ENCODE results near the gene GDF2.

GDF2 gene

DNA sequence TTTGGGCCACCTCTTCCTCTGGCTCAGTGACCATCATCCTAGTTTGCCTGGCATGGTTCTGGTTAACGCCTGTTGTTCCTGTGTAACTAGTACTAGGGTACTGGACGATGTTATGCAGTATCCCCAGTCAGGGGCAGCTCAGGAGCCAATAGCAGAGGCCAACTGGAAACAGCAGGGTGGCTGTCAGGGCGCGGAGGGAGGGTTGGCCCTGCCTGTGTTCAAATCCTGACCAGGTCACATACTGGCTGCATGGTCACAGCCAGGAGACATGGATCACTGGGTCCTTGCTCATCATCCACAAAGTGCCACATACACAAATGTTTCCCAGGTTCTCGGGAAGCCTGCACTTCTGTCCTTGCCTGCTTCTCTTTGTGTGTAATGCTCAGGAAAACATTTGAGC, 13.7 kb downstream of the GDF2 start:
- FAIRE-seq = no peak

DNA sequence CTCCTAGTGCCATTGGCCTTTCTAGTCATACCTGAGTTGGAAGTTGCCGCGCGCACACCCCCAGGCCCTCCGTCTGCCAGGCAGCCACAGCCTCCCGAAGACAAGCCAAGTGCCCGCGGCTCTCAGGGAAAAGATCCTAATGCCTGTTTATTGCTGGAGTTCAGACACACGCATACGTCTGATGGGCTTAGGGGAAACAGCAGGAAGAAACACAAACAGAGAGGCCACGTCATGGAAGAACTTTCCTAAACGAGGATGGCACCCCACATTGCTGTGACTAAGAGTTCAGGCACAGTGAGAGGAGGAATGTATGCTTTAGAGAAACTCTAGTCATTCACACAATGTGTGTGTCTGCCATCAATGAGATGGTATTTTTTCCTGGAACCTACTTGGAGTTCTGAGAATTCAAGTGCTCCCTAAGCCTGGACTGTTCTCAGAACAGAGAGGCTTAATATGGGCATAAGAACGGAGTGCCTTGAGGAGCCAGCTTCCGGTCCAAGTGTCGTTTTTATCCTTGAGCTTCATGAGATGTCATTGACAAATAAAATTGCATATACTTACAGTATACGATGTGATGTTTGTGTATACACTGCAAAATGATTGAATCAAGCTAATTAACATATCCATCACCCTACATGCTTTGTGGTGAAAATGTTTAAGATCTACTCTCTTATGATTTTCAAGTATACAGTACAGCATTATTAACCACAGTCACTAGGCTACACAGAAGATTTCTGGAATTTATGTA, 14.3 kb downstream of the GDF2 start:
- FAIRE-seq = no peak

DNA sequence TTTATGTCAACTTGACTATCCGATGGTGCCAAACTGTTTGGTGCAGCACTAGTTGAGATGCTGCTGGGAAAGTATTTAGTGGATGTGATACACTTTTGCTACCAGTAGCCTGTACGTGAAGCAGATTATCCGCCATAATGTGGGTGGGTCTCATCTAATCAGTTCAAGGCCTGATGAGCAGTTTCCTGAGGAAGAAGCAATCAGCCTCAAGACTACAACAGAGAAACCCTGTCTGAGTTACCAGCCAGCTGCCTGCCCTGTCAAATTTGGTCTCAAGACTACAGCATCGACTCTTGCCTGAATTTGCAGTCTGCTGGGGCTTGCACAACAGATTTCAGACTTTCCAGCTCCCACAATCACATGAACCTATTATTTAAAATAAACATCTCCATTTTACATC, 15.1 kb downstream of the GDF2 start:
- no peak for FAIRE-seq

- no peak for FAIRE-seq
Measured at GRCh38 chr10:47339186-47339735, 17.0 kb downstream of the GDF2 start.

- no peak for FAIRE-seq
Measured at GRCh38 chr10:47339759-47340607, 17.7 kb downstream of the GDF2 start.

GRCh38 chr10:47340608-47341170, 18.4 kb downstream of the GDF2 start:
- FAIRE-seq = no peak

DNA sequence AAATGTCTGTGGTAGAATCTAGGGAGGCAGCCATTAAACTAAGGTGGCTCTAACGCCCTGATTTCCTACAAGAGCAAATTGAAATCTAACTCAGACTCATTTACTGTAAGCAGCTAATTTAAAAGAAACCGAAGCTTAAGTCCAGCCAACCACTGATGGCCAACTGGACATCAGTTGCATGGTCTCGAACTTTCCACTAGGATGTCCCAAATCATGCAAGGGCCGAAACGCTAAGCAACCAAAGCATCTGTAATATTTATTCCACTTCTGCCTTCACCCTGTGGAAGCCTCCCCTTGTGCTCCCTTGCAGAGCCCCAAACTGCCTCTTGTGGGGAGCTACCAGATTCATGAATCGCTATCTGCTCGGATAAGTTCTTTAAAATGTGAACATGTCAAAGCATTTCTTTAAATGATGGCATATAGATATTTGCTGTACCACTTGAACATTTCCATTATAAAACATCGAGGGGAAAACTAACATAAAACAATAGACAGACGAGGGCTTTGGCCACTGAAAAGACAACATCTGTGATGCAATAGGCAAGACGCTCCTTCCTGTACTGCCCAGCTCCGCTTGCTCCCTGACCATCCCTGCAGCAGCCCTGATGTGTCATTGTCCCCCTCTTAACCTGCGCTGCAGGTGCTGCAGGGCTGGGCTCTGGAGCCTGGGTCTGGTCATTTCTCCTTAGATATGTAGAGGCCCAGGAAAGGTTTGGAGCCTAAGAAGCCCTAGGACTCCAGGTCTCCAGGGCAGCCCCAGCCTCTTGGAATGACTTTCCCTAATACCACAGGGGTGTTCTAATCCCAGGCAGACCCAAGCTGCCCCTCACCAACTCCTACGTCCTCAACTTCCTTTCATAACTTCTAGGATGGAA, 23.0 kb downstream of the GDF2 start:
- no peak for FAIRE-seq

GRCh38 chr10:47346581-47347302, 24.5 kb downstream of the GDF2 start:
- FAIRE-seq = no peak

GRCh38 chr10:47347303-47347675, 25.0 kb downstream of the GDF2 start:
- no peak for FAIRE-seq

DNA sequence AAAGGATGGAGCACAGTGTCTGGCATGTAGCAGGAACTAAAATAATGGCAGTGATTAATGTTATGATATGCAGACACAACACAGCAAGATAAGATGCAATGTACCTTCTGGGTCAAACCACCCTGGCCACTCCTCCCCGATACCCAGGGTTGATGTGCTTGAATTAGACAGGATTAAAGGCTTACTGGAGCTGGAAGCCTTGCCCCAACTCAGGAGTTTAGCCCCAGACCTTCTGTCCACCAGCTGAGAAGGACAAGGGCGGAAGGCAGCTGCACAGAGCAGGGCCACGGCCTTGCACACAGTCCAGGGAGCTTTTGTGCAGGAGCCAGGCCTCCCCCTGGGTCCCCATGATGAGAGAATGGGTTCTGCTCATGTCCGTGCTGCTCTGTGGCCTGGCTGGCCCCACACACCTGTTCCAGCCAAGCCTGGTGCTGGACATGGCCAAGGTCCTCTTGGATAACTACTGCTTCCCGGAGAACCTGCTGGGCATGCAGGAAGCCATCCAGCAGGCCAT, 25.9 kb downstream of the GDF2 start, which contains the start of gene RBP3:
RBP3 (plus strand) TSS at position 226 of the 514 bp plus-strand sequence; CDS start at position 348, 122 bp downstream.
- no peak for FAIRE-seq

DNA sequence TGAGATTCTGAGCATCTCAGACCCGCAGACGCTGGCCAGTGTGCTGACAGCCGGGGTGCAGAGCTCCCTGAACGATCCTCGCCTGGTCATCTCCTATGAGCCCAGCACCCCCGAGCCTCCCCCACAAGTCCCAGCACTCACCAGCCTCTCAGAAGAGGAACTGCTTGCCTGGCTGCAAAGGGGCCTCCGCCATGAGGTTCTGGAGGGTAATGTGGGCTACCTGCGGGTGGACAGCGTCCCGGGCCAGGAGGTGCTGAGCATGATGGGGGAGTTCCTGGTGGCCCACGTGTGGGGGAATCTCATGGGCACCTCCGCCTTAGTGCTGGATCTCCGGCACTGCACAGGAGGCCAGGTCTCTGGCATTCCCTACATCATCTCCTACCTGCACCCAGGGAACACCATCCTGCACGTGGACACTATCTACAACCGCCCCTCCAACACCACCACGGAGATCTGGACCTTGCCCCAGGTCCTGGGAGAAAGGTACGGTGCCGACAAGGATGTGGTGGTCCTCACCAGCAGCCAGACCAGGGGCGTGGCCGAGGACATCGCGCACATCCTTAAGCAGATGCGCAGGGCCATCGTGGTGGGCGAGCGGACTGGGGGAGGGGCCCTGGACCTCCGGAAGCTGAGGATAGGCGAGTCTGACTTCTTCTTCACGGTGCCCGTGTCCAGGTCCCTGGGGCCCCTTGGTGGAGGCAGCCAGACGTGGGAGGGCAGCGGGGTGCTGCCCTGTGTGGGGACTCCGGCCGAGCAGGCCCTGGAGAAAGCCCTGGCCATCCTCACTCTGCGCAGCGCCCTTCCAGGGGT, 26.6 kb downstream of the GDF2 start:
- FAIRE-seq = no peak

DNA sequence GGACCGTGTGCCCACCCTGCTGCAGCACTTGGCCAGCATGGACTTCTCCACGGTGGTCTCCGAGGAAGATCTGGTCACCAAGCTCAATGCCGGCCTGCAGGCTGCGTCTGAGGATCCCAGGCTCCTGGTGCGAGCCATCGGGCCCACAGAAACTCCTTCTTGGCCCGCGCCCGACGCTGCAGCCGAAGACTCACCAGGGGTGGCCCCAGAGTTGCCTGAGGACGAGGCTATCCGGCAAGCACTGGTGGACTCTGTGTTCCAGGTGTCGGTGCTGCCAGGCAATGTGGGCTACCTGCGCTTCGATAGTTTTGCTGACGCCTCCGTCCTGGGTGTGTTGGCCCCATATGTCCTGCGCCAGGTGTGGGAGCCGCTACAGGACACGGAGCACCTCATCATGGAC, 27.3 kb downstream of the GDF2 start:
- no peak for FAIRE-seq

DNA sequence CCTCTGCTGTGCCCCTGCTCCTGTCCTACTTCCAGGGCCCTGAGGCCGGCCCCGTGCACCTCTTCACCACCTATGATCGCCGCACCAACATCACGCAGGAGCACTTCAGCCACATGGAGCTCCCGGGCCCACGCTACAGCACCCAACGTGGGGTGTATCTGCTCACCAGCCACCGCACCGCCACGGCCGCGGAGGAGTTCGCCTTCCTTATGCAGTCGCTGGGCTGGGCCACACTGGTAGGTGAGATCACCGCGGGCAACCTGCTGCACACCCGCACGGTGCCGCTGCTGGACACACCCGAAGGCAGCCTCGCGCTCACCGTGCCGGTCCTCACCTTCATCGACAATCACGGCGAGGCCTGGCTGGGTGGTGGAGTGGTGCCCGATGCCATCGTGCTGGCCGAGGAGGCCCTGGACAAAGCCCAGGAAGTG, 27.7 kb downstream of the GDF2 start:
- FAIRE-seq = no peak

- FAIRE-seq = no peak
Measured at GRCh38 chr10:47350671-47351640, 28.7 kb downstream of the GDF2 start.

GRCh38 chr10:47351899-47352815, 29.9 kb downstream of the GDF2 start:
- no peak for FAIRE-seq

DNA sequence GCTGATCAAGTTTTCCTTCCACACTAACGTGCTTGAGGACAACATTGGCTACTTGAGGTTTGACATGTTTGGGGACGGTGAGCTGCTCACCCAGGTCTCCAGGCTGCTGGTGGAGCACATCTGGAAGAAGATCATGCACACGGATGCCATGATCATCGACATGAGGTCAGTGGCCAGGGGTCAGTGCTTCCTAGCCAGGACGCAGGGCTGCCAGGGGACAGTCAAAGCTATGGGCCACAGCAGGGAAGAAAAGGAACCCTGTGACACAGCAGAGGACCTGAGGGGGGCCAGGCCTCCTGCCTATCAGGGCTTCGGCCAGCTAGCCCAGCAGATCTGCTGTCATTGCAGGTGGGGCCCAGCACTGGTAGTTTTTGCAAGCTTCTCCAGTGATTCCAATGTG, 31.1 kb downstream of the GDF2 start:
- FAIRE-seq = no peak

- FAIRE-seq = no peak
Measured at GRCh38 chr10:47354165-47354564, 31.9 kb downstream of the GDF2 start.

DNA sequence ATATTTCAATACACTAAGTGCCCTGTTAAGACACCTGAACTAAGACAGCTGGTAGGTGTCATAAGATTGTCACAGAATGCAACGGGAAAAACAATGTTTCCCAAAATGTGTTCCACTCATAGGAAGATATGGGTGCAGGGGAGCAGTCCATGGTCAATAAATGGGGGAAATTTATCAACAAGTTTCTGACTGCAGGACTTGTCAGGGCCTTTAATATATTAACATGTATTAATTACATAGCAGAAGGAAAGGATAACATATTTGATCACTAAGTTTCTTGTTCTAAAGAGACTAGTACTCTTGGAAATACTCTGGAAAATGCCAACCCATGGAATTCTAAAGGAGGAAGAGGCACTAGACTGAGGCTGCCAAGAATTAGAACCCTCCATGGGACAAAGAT, 32.6 kb downstream of the GDF2 start:
- no peak for FAIRE-seq
